Transverse colon (tissue), 4 donors: ENCODE results near the gene CNTNAP2. TPM values are rescaled to one million over a fixed set of nuclear protein-coding genes. Genes with fewer than 3 reads are reported as not detected.

ENCODE experiments used
- DNase-seq: peaks from one replicate; pipeline ENCODE4 v3.0.0-alpha.2; 2019
- H3K27ac ChIP-seq, 4 donors: fragments of 200-600 bp; sonication (generic); 2 replicates each; pipeline ENCODE4 v1.5.1; 2016 to 2018; ENCODE audit warnings: inconsistent platforms in 4 of 4
- H3K27me3 ChIP-seq: fragments of 200-600 bp; sonication (generic); 2 replicates; pipeline ENCODE4 v1.5.1; 2017; ENCODE audit warnings: inconsistent platforms
- H3K36me3 ChIP-seq, 4 donors: fragments of 200-600 bp; sonication (generic); 2 replicates each; pipeline ENCODE4 v1.5.1; 2017 to 2019; ENCODE audit warnings: inconsistent platforms in 4 of 4
- H3K4me1 ChIP-seq, 4 donors: fragments of 200-600 bp; sonication (generic); 2 replicates each; pipeline ENCODE4 v1.5.1; 2017 to 2020; ENCODE audit warnings: inconsistent platforms in 4 of 4
- H3K4me3 ChIP-seq, 4 donors: fragments of 200-600 bp; sonication (generic); 1 replicate in 1 of 4; 2 replicates in 3 of 4; pipeline versions ENCODE4 v1.5.1 to v1.6.1; 2017 to 2019; ENCODE audit warnings: inconsistent platforms in 4 of 4
- H3K9me3 ChIP-seq, 2 donors: fragments of 200-600 bp; sonication (generic); 2 replicates each; pipeline ENCODE4 v1.5.1; 2017 to 2019; ENCODE audit warnings: inconsistent platforms in 2 of 2
- EP300 ChIP-seq: sonication (generic); formaldehyde crosslinking; IDR thresholded peaks from one replicate; pipeline ENCODE4 v1.6.1; 2017; ENCODE audit warnings: antibody characterized with exemption, low read depth
- POLR2A ChIP-seq: fragments of 450-650 bp; IDR thresholded peaks from one replicate; pipeline ENCODE4 v1.6.1; 2016; ENCODE audit warnings: antibody characterized with exemption, mild to moderate bottlenecking, moderate library complexity
- POLR2AphosphoS5 ChIP-seq, 3 donors: sonication (generic); formaldehyde crosslinking; IDR thresholded peaks; one replicate each; pipeline ENCODE4 v1.6.1; 2016; ENCODE audit warnings: antibody characterized with exemption in 3 of 3
- WGBS, 2 donors: methylation state at CpG; one replicate each; pipeline ENCODE4 v1.1.5; 2018; ENCODE audit warnings: low coverage in 1 of 2; 5-methylcytosine and 5-hydroxymethylcytosine counted together
- in situ Hi-C, 4 donors: fragments of 200-750 bp; cut with MboI; loops; one replicate each; pipeline versions ENCODE4 v1.15.0 to v1.15.1; 2017; ENCODE audit warnings: low sequenced_read_pairs in 3 of 4, low pct_ligation_motif_present in 1 of 4, low pct_unique_long_range_greater_than_20kb in 1 of 4
- intact Hi-C: fragments of 100-400 bp; cut with DNase I; formaldehyde crosslinking; loops from one replicate; pipeline ENCODE4 v1.15.1; 2023; ENCODE audit warnings: low total_unique reads
- total RNA-seq, 4 donors: library from RNA; depleted of rRNA; stranded (reverse); fragments of >200 nt; gene quantifications; one replicate each; pipeline ENCODE4 v1.1.0, GENCODE V29; 2016
- TF ChIP-seq, protein P1 (sequence below), 5 experiments: fragments of 200-600 bp in 3 of 5; fragments of 450-650 bp in 2 of 5; sonication (generic) in 3 of 5; IDR thresholded peaks; 1 replicate in 2 of 5; 2 replicates in 3 of 5; pipeline ENCODE4 v1.5.1; 2016 to 2017; ENCODE audit warnings: antibody characterized with exemption in 5 of 5, inconsistent platforms in 3 of 5, mild to moderate bottlenecking in 2 of 5, moderate library complexity in 1 of 5

CNTNAP2 gene
- total RNA-seq, 4 donors from 2014 or later = 0.60 to 2.9 (median 2.4) TPM

- in situ Hi-C loops = no loop called here
- Histone ChIP-seq H3K27me3 (no peaks in the 10 kb centered on the region), H3K4me3 (no peak overlapping the region), H3K36me3 (no peaks in the 10 kb centered on the region), H3K4me1 (no peaks in the 10 kb centered on the region), H3K9me3 (no peaks in the 10 kb centered on the region), H3K27ac (no peak overlapping the region)
- WGBS, 2 donors = 92 to 94% methylated on average over 10 of the region's 10 CpGs
- DNase-seq = no peak
- intact Hi-C loops = no loop called here
- TF ChIP-seq POLR2AphosphoS5 (IDR thresholded peaks at IDR 0.05) (no peak), POLR2A (no peak), EP300 (no peak)
- TF ChIP-seq, protein P1, sequence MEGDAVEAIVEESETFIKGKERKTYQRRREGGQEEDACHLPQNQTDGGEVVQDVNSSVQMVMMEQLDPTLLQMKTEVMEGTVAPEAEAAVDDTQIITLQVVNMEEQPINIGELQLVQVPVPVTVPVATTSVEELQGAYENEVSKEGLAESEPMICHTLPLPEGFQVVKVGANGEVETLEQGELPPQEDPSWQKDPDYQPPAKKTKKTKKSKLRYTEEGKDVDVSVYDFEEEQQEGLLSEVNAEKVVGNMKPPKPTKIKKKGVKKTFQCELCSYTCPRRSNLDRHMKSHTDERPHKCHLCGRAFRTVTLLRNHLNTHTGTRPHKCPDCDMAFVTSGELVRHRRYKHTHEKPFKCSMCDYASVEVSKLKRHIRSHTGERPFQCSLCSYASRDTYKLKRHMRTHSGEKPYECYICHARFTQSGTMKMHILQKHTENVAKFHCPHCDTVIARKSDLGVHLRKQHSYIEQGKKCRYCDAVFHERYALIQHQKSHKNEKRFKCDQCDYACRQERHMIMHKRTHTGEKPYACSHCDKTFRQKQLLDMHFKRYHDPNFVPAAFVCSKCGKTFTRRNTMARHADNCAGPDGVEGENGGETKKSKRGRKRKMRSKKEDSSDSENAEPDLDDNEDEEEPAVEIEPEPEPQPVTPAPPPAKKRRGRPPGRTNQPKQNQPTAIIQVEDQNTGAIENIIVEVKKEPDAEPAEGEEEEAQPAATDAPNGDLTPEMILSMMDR (IDR thresholded peaks at IDR 0.05) = no peak
Measured at GRCh38 chr7:147997636-147998035, 1881.0 kb downstream of the CNTNAP2 start.

- intact Hi-C loops = no loop called here
Measured at GRCh38 chr7:147999962-148000361, 1883.4 kb downstream of the CNTNAP2 start.

GRCh38 chr7:148011753-148012152 is 1895.2 kb downstream of the CNTNAP2 start:
- Histone ChIP-seq H3K27ac (no peak overlapping the region), H3K4me3 (no peak overlapping the region), H3K36me3 (no peaks in the 10 kb centered on the region), H3K27me3 (no peaks in the 10 kb centered on the region), H3K4me1 (no peaks in the 10 kb centered on the region), H3K9me3 (no peaks in the 10 kb centered on the region)
- intact Hi-C loops (no loop called here), in situ Hi-C loops (no loop called here)
- 64 to 67% methylated on average over 1 of the region's 1 CpG for WGBS, 2 donors
- no peak for DNase-seq
- no peak for TF ChIP-seq POLR2A

More at GRCh38 chr7:147999962-148000361, 1883.4 kb downstream of the CNTNAP2 start:
- Histone ChIP-seq H3K27ac (no peak overlapping the region), H3K4me3 (no peak overlapping the region), H3K36me3 (no peaks in the 10 kb centered on the region), H3K27me3 (no peaks in the 10 kb centered on the region), H3K4me1 (no peaks in the 10 kb centered on the region), H3K9me3 (no peaks in the 10 kb centered on the region)
- DNase-seq = no peak
- 69 to 78% methylated on average over 2 to 4 of the region's 4 CpGs for WGBS, 2 donors
- in situ Hi-C loops = no loop called here
- TF ChIP-seq, protein P1 (IDR thresholded peaks at IDR 0.05) = no peak
- TF ChIP-seq POLR2A (no peak), POLR2AphosphoS5 (IDR thresholded peaks at IDR 0.05) (no peak), EP300 (no peak)

GRCh38 chr7:148014001-148014400 is 1897.4 kb downstream of the CNTNAP2 start:
- intact Hi-C loops = no loop called here
- no peak overlapping the region for H3K27ac ChIP-seq
- in situ Hi-C loops = no loop called here
- H3K4me1 ChIP-seq = no peaks in the 10 kb centered on the region
- DNase-seq = no peak
- H3K27me3 ChIP-seq = no peaks in the 10 kb centered on the region
- no peaks in the 10 kb centered on the region for H3K9me3 ChIP-seq
- TF ChIP-seq POLR2A (no peak), POLR2AphosphoS5 (IDR thresholded peaks at IDR 0.05) (no peak), EP300 (no peak)
- TF ChIP-seq, protein P1 (IDR thresholded peaks at IDR 0.05) = no peak
- WGBS, 2 donors = 65 to 80% methylated on average over 6 of the region's 6 CpGs
- no peak overlapping the region for H3K4me3 ChIP-seq
- H3K36me3 ChIP-seq = no peaks in the 10 kb centered on the region

GRCh38 chr7:148014541-148014940 is 1897.9 kb downstream of the CNTNAP2 start:
- TF ChIP-seq POLR2AphosphoS5 (IDR thresholded peaks at IDR 0.05) (no peak), EP300 (no peak), POLR2A (no peak)
- TF ChIP-seq, protein P1 (IDR thresholded peaks at IDR 0.05) = no peak
- no peak overlapping the region for H3K27ac ChIP-seq
- no peaks in the 10 kb centered on the region for H3K36me3 ChIP-seq
- no peaks in the 10 kb centered on the region for H3K4me1 ChIP-seq
- 63 to 74% methylated on average over 3 to 4 of the region's 4 CpGs for WGBS, 2 donors
- intact Hi-C loops = no loop called here
- H3K9me3 ChIP-seq = no peaks in the 10 kb centered on the region
- no peaks in the 10 kb centered on the region for H3K27me3 ChIP-seq
- DNase-seq = no peak
- in situ Hi-C loops = no loop called here
- H3K4me3 ChIP-seq = no peak overlapping the region
